H9 (cell line): ENCODE results near the gene KIT. TPM values are rescaled to one million over a fixed set of nuclear protein-coding genes. Genes with fewer than 3 reads are reported as not detected.

Experiments
- DNase-seq: peaks from one replicate; pipeline ENCODE4 v3.0.0-alpha.2; 2017
- H2AFZ ChIP-seq: one replicate; pipeline ENCODE4 v1.6.1; 2013; ENCODE audit warnings: mild to moderate bottlenecking, low read length, control low read depth, moderate library complexity
- H2AK5ac ChIP-seq: 2 replicates; pipeline ENCODE4 v1.6.1; 2013; ENCODE audit warnings: low read length, control low read depth, mixed read lengths; ENCODE audit not compliant: insufficient read length
- H2BK120ac ChIP-seq: one replicate; pipeline ENCODE4 v1.6.1; 2013; ENCODE audit warnings: low read depth, mild to moderate bottlenecking, low read length, control low read depth, inconsistent platforms; ENCODE audit not compliant: poor library complexity, severe bottlenecking
- H2BK12ac ChIP-seq: 2 replicates; pipeline ENCODE4 v1.6.1; 2013; ENCODE audit warnings: low read length, control low read depth, mixed read lengths, low read depth; ENCODE audit not compliant: insufficient read length
- H2BK15ac ChIP-seq: 2 replicates; pipeline ENCODE4 v1.6.1; 2013; ENCODE audit warnings: low read depth, low read length, control low read depth
- H2BK20ac ChIP-seq: one replicate; pipeline ENCODE4 v1.6.1; 2013; ENCODE audit warnings: low read depth, mild to moderate bottlenecking, low read length, control low read depth, inconsistent platforms; ENCODE audit not compliant: poor library complexity, severe bottlenecking
- H2BK5ac ChIP-seq: 2 replicates; pipeline ENCODE4 v1.6.1; 2013; ENCODE audit warnings: low read length, control low read depth, mixed read lengths; ENCODE audit not compliant: insufficient read length
- H3K14ac ChIP-seq: 2 replicates; pipeline ENCODE4 v1.6.1; 2013; ENCODE audit warnings: low read length, control low read depth; ENCODE audit not compliant: insufficient read depth
- H3K18ac ChIP-seq: 2 replicates; pipeline ENCODE4 v1.6.1; 2013; ENCODE audit warnings: low read depth, mild to moderate bottlenecking, mixed read lengths, low read length, control low read depth; ENCODE audit not compliant: insufficient read length
- H3K23ac ChIP-seq: 2 replicates; pipeline ENCODE4 v1.6.1; 2013; ENCODE audit warnings: low read length, control low read depth, mixed read lengths, low read depth; ENCODE audit not compliant: insufficient read length
- H3K23me2 ChIP-seq: 2 replicates; pipeline ENCODE4 v1.6.1; 2013; ENCODE audit warnings: low read depth, mild to moderate bottlenecking, mixed read lengths, low read length, control low read depth; ENCODE audit not compliant: insufficient read length, poor library complexity, severe bottlenecking
- H3K27ac ChIP-seq: 2 replicates; pipeline ENCODE4 v1.5.1; 2013; ENCODE audit warnings: low read length, control low read depth, mixed read lengths, low read depth; ENCODE audit not compliant: insufficient read length
- H3K27me3 ChIP-seq: 2 replicates; pipeline ENCODE4 v1.6.1; 2013; ENCODE audit warnings: low read length, control low read depth, inconsistent platforms; ENCODE audit not compliant: insufficient read depth
- H3K4ac ChIP-seq: 2 replicates; pipeline ENCODE4 v1.6.1; 2013; ENCODE audit warnings: low read depth, mild to moderate bottlenecking, control low read depth, inconsistent platforms, low read length, moderate library complexity
- H3K4me1 ChIP-seq: 2 replicates; pipeline ENCODE4 v1.6.1; 2013; ENCODE audit warnings: low read length, control low read depth, inconsistent platforms; ENCODE audit not compliant: insufficient read depth
- H3K4me2 ChIP-seq: 2 replicates; pipeline ENCODE4 v1.6.1; 2013; ENCODE audit warnings: low read length, control low read depth, mixed read lengths; ENCODE audit not compliant: insufficient read length, insufficient read depth
- H3K56ac ChIP-seq: 2 replicates; pipeline ENCODE4 v1.6.1; 2013; ENCODE audit warnings: low read depth, mild to moderate bottlenecking, mixed read lengths, low read length, control low read depth; ENCODE audit not compliant: insufficient read length
- H3K79me1 ChIP-seq: 2 replicates; pipeline ENCODE4 v1.6.1; 2013; ENCODE audit warnings: low read depth, mild to moderate bottlenecking, moderate library complexity, low read length, control low read depth, inconsistent platforms; ENCODE audit not compliant: insufficient read depth, poor library complexity, severe bottlenecking
- H3K79me2 ChIP-seq: 2 replicates; pipeline ENCODE4 v1.6.1; 2013; ENCODE audit warnings: low read length, control low read depth, inconsistent platforms; ENCODE audit not compliant: insufficient read depth
- H3K9ac ChIP-seq: 2 replicates; pipeline ENCODE4 v1.6.1; 2013; ENCODE audit warnings: low read length, control low read depth, mixed read lengths; ENCODE audit not compliant: insufficient read length; ENCODE audit errors: extremely low read depth
- H3K9me3 ChIP-seq: one replicate; pipeline ENCODE4 v1.6.1; 2013; ENCODE audit warnings: low read depth, low read length, inconsistent platforms; ENCODE audit not compliant: control insufficient read depth
- H3T11ph ChIP-seq: one replicate; pipeline ENCODE4 v1.6.1; 2013; ENCODE audit warnings: mild to moderate bottlenecking, low read length, control low read depth, inconsistent platforms
- H4K20me1 ChIP-seq: one replicate; pipeline ENCODE4 v1.6.1; 2013; ENCODE audit not compliant: control insufficient read depth, insufficient read length, insufficient read depth
- H4K5ac ChIP-seq: 2 replicates; pipeline ENCODE4 v1.6.1; 2013; ENCODE audit warnings: low read depth, mild to moderate bottlenecking, mixed read lengths, low read length, control low read depth; ENCODE audit not compliant: insufficient read length
- H4K8ac ChIP-seq: replicated peaks from 2 replicates; pipeline ENCODE4 v1.6.1; 2013; ENCODE audit warnings: low read length, control low read depth, mixed read lengths, low read depth; ENCODE audit not compliant: insufficient read length
- H4K91ac ChIP-seq: 2 replicates; pipeline ENCODE4 v1.6.1; 2013; ENCODE audit warnings: low read depth, mild to moderate bottlenecking, moderate library complexity, mixed read lengths, low read length, control low read depth; ENCODE audit not compliant: insufficient read length
- H3K27ac Mint-ChIP-seq, 3 experiments: 2 replicates in 2 of 3; 3 replicates in 1 of 3; pipeline ENCODE4 v1.8.0; 2020 to 2021; ENCODE audit warnings: mixed read lengths in 3 of 3, mild to moderate bottlenecking in 1 of 3, moderate library complexity in 1 of 3
- H3K27me3 Mint-ChIP-seq: 2 replicates; pipeline ENCODE4 v1.8.0; 2021; ENCODE audit warnings: low read depth, mild to moderate bottlenecking, moderate library complexity, mixed read lengths
- H3K36me3 Mint-ChIP-seq, 3 experiments: 2 replicates in 2 of 3; 3 replicates in 1 of 3; pipeline ENCODE4 v1.8.0; 2020 to 2021; ENCODE audit warnings: low read depth in 3 of 3, mixed read lengths in 3 of 3; ENCODE audit not compliant: insufficient read depth in 1 of 3
- H3K4me1 Mint-ChIP-seq, 2 experiments: 2 replicates each; pipeline ENCODE4 v1.8.0; 2020; ENCODE audit warnings: mixed read lengths in 2 of 2
- H3K4me3 Mint-ChIP-seq, 2 experiments: 2 replicates in 1 of 2; 3 replicates in 1 of 2; pipeline ENCODE4 v1.8.0; 2020 to 2021; ENCODE audit warnings: mild to moderate bottlenecking in 2 of 2, mixed read lengths in 2 of 2, moderate library complexity in 1 of 2
- H3K9me3 Mint-ChIP-seq, 2 experiments: 2 replicates in 1 of 2; 3 replicates in 1 of 2; pipeline ENCODE4 v1.8.0; 2020; ENCODE audit warnings: mild to moderate bottlenecking in 2 of 2, mixed read lengths in 2 of 2, moderate library complexity in 1 of 2
- CTCF ChIP-seq: fragments of 200-600 bp; sonication (generic); conservative IDR thresholded peaks from 3 replicates; pipeline ENCODE4 v1.8.0; 2021; ENCODE audit warnings: antibody characterized with exemption, mild to moderate bottlenecking
- WGBS: extraction: QIAGEN DNeasy Blood & Tissue Kit; methylation state at CpG from one replicate; pipeline ENCODE4 v1.1.7; 2013; ENCODE audit warnings: missing lambda C conversion rate, low lambda C conversion rate, mixed read lengths; ENCODE audit not compliant: insufficient read length; ENCODE audit errors: extremely low coverage; 5-methylcytosine and 5-hydroxymethylcytosine counted together
- total RNA-seq: library from RNA; stranded (reverse); gene quantifications from 2 replicates; pipeline ENCODE4 v1.2.1, GENCODE V29; 2021

Gene KIT
- total RNA-seq, 1 experiment from 2014 or later: 6.7 TPM

- Histone ChIP-seq H3K9me3 (no peaks in the 10 kb centered on the region), H2BK5ac (no peak overlapping the region), H2AK5ac (no peak overlapping the region), H3K79me1 (no peaks in the 10 kb centered on the region), H3K23ac (no peak overlapping the region), H3K18ac (no peak overlapping the region), H3K4me1 (peaks cover 4% of the 10 kb centered on the region; the same call in 1 of the 2 replicates), H4K8ac (no peak overlapping the region), H3K4ac (no peak overlapping the region), H4K20me1 (no peaks in the 10 kb centered on the region), H2BK20ac (no peak overlapping the region), H2BK120ac (no peak overlapping the region), H3K27me3 (no peaks in the 10 kb centered on the region), H3K9ac (no peak overlapping the region), H4K91ac (no peak overlapping the region), H3T11ph (no peak overlapping the region), H3K14ac (no peak overlapping the region), H3K23me2 (no peaks in the 10 kb centered on the region), H3K27ac (no peak overlapping the region), H3K4me2 (no peak overlapping the region), H3K79me2 (no peaks in the 10 kb centered on the region), H2AFZ (no peak overlapping the region), H2BK15ac (no peak overlapping the region), H2BK12ac (no peak overlapping the region), H4K5ac (no peak overlapping the region), H3K56ac (no peak overlapping the region)
- H3K4me3 Mint-ChIP-seq: no peak overlapping the region
- peaks cover 11 to 14% of the 10 kb centered on the region in 2 experiments for H3K4me1 Mint-ChIP-seq
- H3K27ac Mint-ChIP-seq: 0 out of 7 replicates have a peak overlapping the region, but pooled peaks of 1 of the 3 experiments have one; percentile 44
- DNase-seq: no peak
- no peaks in the 10 kb centered on the region; the same call in 1 of the 2 replicates for H3K27me3 Mint-ChIP-seq
- no peak for TF ChIP-seq CTCF
- WGBS: no CpG with 5 or more reads among the region's 3 CpGs
- peaks cover 0 to 4% (median 0%) of the 10 kb centered on the region in 3 experiments; a peak in 3 of 7 replicates for H3K36me3 Mint-ChIP-seq
- H3K9me3 Mint-ChIP-seq: no peaks in the 10 kb centered on the region
Measured at GRCh38 chr4:54723220-54723619, 65.5 kb downstream of the KIT start.
